GM21515 (cell line): ENCODE results near the gene GPR12.

Experiments
- ATAC-seq: cut with Tn5 transposase; IDR thresholded peaks from one replicate; pipeline ENCODE4 v1.9.1; 2021; ENCODE audit not compliant: unreplicated experiment

GPR12 gene

GRCh38 chr13:26759907-26760831 lies at the start of gene GPR12:
Gene GPR12, minus strand, starts transcription at chr13:26760786. Its CDS starts 959 bp downstream, at chr13:26759827.
- ATAC-seq: no peak

- ATAC-seq: no peak
Measured at GRCh38 chr13:26810095-26810494, 49.5 kb upstream of the GPR12 start.

GRCh38 chr13:26806891-26807290 lies 46.3 kb upstream of the GPR12 start:
- ATAC-seq: no peak

- no peak for ATAC-seq
Measured at GRCh38 chr13:26787961-26788360, 27.4 kb upstream of the GPR12 start.

- ATAC-seq: no peak
Measured at GRCh38 chr13:26786651-26787295, 26.2 kb upstream of the GPR12 start.

- no peak for ATAC-seq
Measured at GRCh38 chr13:26785838-26786630, 25.4 kb upstream of the GPR12 start.

- ATAC-seq: no peak
Measured at GRCh38 chr13:26784704-26785639, 24.4 kb upstream of the GPR12 start.

GRCh38 chr13:26780411-26780810 lies 19.8 kb upstream of the GPR12 start:
- ATAC-seq: no peak

GRCh38 chr13:26779321-26779720 lies 18.7 kb upstream of the GPR12 start:
- ATAC-seq: no peak

- ATAC-seq: no peak
Measured at GRCh38 chr13:26772531-26772930, 11.9 kb upstream of the GPR12 start.

- ATAC-seq: no peak
Measured at GRCh38 chr13:26771796-26772195, 11.2 kb upstream of the GPR12 start.

GRCh38 chr13:26762745-26763345 lies 2.3 kb upstream of the GPR12 start:
- no peak for ATAC-seq

GRCh38 chr13:26760832-26761582 lies 421 bp upstream of the GPR12 start:
- ATAC-seq: no peak

- ATAC-seq: no peak
Measured at GRCh38 chr13:26759249-26759906, 1.2 kb downstream of the GPR12 start.

GRCh38 chr13:26758496-26759157 lies 2.0 kb downstream of the GPR12 start:
- ATAC-seq: no peak

GRCh38 chr13:26756961-26757360 lies 3.6 kb downstream of the GPR12 start:
- no peak for ATAC-seq

GRCh38 chr13:26752671-26753070 lies 7.9 kb downstream of the GPR12 start:
- no peak for ATAC-seq

- no peak for ATAC-seq
Measured at GRCh38 chr13:26749905-26750304, 10.7 kb downstream of the GPR12 start.
